HS-5 (cell line): Measurements from ENCODE around the gene SPRED2.
A peak's percentile ranks its signal among the peaks of the same experiment; 100 is the strongest.

Experiments used
- DNase-seq: peaks from one replicate; pipeline ENCODE4 v3.0.0-alpha.2; 2012; ENCODE audit warnings: low read depth

Gene SPRED2

DNA sequence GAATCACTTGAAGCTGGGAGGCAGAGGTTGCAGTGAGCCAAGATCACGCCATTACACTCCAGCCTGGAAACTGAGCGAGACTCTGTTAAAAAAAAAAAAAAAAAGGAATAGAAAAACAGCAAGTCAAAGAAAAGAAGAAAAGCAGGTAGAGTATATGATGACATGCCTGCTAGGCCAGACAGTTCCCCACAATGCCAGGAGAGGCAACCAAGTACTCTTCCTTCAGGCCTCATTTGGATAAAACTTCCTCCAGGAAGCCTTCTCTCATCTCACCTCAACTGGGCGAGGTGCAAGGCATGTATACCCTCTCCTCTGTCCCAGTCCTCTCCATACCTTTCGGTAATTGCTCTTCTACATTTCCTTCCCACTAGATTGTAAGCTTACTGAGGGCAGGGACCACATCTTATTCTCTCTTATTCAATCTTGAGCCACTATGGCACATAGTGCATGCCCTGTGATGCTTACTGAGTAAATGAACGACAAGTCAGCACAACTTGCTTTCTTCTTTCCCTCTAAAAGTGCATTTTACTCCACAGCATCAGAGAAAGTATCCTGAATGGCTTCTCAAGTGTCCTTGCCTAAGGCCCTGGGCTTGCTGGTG, 10.1 kb upstream of the SPRED2 start:
- no peak for DNase-seq

DNA sequence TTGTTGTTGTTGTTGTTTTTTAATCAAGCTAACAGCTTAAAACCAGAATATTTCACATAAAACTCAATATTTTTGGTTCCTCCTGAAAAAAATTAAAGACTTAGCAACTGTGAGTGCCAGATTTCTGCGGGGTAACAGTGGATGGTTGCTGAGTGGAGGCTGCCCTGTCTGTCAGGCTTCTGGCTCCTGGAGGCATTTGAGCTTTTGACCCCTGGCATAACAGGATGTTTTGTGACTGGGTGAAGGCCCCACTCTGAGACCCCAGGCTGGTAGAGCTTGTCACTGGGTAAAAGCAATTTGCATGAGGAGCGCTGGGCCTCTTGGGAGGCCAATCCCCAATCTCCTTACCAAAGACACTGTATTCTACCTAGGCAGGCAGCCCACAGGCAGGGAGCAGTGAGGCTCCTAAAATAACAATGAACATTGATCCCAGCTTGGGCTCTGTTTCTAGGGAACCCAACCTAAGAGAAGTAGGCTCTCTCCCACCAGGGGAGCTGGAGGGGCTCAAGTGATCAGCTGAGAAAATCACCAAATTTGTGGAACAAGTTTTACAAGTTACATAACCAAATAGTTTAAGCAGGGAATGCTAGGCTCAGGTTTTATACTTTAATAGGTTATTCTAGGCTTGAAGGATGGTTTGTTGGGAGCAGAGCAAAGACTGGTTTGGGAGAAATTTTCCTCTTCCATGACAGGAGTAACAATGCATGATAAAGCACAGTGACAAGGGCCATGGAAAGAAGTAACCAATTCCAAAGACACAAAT, 5.9 kb upstream of the SPRED2 start:
- no peak for DNase-seq

DNA sequence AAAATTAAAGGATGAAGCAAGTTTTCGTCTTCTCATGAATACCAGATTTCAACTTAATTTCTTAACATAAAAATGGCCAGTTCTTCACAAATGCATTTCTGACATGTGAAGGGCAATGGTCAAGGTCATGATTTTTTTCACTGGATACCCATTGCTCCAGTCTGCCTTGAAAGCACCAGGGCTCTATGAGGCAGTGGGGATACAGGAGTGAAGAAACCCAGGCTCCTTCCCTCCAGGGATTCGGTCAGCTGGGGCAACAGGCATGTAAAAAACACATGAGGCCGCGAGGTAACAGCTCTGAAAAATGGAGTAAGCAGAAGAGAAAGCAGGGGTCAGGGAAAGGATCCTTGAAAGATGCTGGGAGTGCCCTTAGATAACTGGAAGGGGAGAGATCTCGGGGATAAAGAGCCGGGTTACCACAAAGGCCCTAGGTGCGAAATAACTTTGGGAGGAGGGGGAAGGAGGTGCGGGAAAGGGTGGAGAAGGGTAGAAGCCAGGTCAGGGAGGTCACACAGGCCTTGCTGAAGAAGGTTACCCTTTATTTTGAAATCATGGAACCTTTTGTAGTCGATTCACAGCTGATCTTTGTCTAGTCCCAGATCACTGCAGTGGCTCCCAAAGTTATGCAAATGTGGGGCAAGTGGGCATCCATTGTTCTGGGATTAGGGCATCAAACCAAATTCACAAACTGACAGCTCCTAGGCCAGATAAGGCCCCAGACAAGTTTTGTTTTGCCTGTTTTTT, 5.2 kb upstream of the SPRED2 start:
- DNase-seq = no peak

DNA sequence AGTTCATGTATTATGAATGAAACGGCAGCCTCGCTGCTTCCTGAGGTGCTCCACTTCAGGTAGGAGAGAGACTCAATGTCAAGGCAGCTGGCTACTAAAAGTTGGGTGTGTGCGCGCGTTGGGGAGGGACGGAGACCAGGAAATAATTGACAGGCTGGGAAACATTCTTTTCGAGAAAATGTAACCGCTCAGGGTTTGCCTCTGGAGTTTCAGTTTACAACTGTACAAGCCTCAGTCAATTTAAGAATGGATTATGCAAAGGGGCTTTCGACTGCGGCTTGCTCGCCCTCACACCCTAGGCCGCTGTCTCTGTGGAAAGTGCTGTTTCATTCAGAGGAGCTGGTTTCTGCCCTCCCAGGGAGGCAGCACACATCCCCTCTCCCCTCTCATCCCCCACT, 4.4 kb upstream of the SPRED2 start:
- DNase-seq = no peak

DNA sequence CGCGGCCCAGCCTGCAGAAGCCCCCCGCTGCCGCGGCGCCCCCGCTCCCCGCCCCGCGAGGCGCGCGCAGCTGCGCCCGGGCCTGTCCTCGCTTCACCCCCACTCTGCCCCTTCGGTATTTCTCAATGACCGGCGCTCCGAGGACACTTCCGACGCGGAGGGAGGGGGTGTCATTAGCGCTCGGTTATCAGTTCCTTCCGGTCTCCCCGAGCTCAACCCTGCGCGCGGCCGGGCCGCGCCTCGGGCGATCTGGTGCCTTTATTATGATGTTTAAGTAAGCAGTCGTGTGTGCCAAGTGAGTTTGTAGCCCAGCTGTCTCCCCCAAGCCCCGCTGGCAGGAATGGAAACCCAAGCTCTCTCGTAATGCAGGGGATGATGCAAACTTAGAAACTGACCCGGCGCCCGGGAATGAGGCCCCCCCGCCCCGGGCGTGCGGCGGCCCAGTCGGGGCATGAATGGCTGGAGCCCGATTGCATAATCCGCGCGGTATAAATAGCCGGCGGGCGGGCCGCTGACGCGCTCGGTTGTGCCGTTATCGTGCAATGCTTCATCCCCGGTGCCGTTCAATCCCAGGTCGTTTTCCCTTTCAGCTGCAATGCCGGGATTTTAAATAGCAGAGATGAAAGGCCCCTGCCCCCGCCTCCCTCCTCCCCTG, 3.9 kb upstream of the SPRED2 start:
- peak; percentile 69 for DNase-seq

DNA sequence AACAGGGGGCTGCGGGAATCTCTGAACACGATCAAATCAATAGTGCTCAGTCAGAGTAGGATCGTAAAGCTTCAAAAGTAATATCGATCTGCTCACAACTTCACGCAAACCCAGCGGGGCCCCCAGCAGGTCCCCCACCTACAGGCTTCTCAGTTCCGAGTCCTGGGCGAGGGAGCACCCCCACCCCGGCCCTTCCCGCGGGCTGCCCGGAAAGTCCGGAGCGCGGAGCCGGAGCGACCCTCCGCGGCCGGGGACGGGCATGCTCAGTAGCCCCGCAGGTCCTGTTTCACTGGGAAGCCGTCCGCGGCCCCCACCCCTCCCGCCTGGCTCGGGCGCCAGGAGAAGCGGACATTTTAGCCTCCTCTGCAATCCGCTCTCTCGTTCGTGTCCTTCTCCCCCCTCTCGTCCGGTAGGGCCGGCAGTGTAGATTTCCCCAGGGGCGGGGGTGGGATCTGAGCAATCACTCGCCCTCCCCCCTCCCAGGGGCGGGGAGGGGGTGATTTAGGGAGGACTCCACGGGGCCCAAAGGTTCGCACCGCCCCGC, 3.3 kb upstream of the SPRED2 start:
- DNase-seq = no peak

DNA sequence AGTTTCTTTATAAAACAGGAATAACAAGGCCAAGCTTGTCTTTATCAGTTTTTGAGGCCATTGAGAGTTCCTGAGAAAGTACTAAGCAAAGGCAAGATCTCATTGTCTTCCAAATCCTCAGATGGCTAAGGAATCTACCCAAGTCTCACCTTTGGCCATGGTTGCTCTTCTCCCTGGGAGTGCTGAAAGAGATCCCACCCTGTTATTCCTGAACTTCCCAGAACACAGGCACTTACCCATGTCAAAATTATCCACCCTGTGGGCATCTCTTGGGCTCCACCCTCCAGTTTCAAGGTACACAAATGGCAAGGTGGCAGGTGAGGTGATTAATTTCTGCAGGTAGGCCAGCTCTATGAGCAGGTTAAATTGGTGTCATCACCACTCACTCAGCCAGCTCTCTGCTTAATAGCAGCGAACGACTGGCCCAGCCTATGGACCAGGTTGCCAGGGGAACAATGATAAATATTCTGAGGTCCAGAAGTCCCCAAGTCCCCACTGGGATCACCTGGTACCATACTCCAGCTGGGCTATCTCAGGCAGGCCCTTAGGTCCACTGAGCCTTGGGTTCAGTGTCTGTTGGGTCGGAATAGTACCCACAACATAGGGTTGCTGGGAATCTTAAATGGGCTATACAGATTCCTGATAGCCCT, 2.3 kb upstream of the SPRED2 start:
- DNase-seq = no peak

DNA sequence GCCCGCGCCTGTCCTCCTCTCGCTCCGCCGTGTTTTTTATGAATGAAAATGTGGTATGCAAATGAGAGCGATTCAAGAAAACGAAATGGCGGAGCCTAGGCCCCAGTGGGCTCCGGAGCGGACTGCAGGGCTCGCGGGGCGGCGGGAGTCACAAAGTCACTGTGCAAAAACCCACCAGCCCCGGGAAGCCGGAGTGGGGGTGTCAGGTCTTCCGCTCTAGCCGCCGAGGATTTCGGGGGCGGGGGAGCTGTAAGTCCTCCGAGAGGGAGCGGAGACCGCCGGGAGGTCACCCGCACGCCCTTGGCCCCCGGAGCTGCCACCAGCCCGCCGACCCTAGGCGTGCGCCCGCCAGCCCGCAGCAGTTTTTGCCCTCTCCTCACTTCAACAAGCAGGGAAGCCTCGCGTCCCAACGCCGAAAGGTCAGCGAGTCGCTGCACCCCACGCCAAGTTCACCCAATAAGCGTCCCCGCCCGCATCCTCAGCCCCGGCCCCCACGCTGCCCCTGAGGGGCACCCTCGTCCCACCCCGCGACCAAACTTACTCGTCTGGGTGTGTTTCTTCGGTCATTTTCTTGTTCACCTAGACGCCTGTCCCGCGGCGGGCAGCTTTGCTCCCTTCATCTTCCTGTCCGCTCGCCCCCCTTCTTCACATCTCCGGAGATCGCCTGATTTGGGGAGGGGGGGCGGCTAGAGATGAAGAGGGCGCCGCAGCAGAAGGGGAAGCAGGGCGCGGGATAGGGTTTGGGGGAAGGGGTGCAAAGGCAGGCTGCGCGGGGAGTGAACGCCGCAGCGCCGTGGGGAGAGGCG, 775 bp downstream of the SPRED2 start:
- no peak for DNase-seq

DNA sequence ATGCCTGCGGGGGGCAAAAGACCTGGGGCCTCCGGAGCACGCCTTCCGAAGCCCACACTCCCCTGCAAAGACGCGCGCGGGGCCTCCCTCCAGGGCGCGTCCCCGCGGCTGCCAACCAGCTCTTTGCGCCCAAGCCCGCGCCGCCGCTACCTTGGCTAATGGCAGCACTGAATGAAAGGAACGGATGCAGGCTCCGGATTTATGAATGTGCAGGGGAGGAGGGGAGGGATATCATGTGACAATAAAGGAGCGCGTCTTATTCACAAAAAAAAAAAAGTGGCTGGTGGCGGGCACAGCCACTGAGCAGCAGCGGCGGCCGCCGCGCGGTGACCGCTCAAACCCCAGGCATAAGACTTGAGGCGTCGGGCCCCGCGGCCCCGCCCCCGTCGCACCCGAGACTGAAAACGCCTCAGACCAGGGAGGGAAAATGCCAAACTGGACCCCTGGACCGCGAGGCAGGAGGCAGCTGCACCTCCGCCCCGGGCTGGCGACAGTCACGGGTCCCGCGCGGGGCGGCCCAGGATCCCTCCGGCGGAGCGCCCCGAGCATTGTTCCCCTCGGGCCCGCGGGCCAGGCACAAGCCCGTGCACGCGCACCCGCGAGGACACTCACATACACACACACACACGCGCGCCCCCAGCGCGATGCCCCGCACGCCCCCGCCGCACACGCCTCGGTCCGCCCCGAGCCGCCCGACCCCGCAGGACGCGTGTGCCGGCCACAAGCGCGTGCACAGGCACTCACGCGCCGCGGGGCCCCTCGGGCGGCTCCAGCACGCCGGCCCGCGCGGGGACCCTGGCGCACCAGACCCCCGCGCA, 1.6 kb downstream of the SPRED2 start:
- DNase-seq = no peak

DNA sequence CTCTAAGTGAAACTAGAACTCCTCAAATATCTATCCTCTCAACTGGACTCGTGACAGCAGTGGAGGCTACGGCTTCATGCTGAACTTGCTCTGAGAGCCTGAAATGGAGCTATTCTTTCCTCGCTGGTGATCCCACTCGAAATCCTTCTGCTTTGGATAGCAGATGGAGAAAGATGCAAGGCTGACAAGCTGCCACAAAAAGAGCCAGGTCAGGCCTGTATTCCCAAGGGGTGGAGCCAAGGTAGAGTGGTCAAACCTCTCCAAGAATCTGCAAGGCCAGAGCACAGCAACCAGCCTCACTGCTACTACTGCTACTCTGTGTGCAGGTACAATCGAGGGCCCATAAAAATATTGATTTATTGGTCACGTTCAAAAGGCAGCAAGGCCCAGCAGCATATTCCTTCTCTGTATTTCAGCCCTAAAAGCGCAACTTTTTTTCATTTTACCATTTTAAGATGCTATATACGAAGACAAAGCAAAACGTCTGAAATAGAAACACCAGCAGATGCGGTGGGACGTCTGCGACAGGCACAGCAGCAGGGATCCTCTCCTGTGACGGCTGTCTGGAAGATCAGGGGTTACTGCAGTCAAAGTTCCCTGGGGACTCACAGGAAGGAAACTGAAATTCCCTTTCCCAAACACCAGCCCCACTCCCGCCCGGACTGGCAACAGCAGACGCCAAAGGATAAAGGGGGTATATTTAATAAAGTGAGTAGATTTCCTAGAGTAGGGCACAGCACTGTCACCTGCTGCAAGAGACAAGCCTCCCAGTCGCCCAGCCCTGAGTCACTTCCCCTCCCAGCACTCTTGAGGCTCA, 2.4 kb downstream of the SPRED2 start:
- DNase-seq = no peak

DNA sequence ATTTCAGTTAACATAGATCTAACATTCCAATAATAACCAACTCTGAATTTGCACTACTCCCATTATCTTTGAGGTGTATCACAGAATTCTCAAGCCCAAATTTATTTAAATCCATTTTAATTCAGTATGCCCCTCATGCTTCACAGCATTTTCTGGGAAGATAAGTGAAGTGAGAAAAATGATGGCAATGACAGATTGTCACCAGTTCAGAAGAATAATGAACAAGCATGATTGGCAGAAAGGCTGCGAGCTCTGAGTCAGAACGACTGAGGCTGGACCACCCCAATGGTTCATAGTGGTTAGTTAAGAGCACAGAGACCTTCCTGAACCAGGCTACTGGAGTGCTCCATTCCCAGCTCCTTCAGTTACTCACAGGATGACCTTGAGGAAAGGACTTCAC, 4.9 kb downstream of the SPRED2 start:
- DNase-seq = no peak

DNA sequence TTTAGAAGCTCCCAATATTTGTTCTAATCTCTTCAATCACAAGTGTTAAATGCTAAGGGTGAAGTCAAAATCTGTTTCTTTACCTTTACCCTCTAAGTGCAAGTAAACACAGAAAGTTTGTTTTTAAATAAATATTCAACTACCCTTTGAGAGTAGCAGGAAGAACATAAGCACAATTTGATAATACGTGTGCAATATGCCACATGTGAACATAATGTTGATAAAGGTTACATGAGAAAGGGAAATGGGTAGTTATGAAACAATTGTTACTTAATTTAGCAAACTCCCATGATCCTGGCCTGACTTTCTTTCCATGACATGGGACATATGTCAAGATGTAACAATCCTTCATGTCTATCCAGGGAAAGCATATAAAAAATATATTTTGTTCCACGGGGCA, 7.1 kb downstream of the SPRED2 start:
- DNase-seq = no peak

DNA sequence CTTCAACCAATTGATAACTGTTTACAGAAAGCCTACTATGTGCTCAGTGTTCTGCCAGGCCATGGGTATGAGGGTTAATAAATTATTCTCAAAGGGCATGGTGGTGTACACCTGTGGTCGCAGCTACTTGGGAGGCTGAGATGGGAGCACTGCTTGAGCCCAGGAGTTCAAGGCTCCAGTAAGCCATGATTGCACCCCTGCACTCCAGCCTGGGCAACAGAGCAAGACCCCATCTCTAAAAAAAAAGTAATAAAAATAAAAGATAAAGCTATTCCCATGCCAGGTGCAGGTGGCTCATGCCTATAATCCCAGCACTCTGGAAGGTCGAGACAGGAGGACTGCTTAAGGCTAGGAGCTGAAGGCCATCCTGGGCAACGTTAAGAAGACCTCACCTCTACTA, 8.0 kb downstream of the SPRED2 start:
- DNase-seq = no peak

DNA sequence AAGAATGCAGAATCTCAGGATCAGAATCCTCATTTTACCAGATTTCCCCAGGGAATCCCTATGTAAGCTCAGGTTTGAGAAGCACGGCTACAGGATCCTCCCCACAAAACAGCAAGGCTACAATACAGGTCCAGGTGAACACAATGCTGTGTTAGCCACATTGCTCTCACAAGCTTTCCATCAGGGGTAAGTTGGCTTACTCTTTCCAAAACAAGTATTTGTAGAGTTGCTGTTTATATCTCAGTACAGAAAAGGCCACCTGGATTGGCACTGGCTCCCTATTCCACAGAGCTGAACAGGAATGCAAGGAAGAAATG, 11.0 kb downstream of the SPRED2 start:
- no peak for DNase-seq

DNA sequence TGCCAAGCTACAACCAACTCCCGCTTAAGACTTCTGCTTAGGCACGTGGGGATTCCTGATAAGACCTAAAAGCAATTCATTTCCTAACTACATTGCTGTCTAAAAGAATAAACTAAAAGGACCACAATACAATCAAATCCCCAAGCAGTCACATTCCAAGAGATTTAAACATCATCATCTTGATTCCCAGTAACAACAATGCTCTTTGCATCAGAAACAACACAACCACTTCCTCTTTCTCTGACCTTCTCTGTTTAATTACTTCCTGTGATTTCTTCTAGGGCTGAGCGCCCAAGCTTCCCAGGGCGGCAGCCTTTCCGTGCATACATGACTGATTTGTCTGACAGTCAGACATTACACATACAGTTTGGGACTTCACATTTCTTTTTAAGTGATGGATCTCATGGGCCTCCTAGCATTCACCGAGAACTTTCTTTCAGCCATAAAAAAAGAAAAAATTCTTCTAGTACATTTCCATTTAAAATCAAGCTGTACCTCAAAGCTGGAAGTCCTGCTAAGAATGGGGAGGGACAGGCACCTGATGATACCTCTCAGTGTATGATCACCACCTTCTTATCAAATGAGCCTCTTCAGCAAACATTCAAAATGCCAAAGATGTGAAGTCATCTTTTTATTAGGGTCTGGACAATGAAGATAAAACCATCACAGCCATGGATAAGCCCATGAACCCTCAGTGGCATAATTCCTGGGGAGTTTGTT, 11.5 kb downstream of the SPRED2 start:
- DNase-seq = no peak

DNA sequence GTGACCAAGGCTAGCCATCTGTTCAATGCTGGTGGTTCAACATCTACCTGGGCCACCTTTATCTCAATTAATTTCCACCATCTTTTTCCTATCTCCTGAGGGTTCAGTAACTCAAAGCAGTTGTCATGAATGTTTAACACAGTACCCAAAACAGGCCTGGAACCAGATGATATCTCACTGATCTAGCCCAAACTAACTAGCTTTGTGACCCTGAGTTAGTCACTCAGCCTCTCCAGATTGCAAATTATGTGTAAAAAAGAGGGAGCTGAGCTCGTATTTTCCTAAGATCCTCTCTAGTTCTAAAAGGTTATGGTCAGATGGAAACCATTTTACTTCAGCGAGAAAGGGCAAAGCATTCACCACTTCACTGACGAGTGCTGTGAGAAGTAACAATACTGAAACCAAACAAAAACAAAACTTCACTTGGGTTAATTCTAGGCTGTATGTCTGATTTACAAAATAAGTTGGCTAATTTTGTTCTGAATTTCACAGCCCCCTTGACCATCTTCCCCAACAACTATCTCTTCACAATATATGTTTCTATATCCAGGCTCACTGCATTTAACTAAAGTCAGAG, 14.8 kb downstream of the SPRED2 start:
- no peak for DNase-seq

DNA sequence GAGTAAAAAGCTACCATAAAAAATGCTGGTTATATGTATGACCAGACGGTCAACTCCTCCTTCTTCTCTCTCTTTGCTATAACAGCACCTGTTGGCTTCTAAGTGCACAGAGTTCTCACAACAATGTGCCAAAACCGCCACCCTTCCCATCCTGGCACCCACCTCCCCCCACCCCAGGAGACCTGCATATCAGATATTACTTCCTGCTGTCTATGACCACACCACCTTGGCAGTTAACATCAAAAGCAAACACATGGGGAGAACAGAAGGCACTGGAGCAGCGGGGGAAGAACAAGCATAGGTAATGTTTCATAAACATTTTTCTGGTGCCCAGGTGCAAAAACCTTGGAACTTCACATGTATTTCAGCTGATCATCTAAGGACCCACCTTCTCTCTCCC, 15.5 kb downstream of the SPRED2 start:
- DNase-seq = no peak

DNA sequence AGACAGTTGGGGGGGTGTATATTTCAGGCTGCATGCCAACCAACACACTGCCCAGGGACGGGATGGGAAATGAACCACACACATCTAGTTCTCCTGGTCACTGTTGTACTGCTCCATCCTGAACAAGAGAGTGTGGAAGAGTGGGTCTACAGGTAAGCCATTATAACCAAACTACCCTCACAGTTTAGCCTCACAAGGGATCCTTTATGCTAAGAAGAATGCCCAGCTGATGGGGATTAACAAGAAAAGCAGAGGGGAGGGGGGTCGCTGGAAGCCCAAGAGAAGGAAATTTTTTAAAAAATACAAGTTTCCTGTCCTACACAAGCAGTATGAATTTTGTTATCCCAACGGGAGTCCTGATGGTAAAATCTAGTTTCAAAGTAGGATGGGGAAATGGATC, 16.1 kb downstream of the SPRED2 start:
- no peak for DNase-seq

DNA sequence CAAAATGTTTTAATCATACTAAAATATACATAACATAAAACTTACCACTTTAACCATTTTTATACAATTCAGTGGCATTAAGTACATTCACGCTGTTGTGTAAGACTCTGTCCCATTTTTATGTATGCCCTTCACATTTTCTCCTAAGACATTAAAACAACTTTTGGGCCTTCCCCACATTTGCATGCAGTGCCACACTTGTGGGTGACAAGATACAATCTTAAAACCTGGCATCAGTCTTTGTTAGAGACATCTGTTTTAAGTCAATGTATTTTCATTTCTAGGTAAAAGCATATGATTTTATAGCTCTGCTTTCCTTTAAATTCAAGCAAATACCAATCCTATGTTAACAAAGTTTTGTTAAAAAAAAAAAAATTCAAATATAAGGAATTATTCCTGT, 17.3 kb downstream of the SPRED2 start:
- DNase-seq = no peak
